Heart left ventricle (tissue), 16 donors: ENCODE results near the gene IREB2. TPM values are rescaled to one million over a fixed set of nuclear protein-coding genes. Genes with fewer than 3 reads are reported as not detected.

Experiments used
- ATAC-seq, 4 donors: fragments of 200-7000 bp; cut with Tn5 transposase; one replicate each; pipeline ENCODE4 v1.9.1; 2020 to 2022; ENCODE audit warnings: moderate library complexity in 4 of 4, mild to moderate bottlenecking in 3 of 4, moderate number of reproducible peaks in 1 of 4
- DNase-seq, 5 donors: peaks; one replicate each; pipeline ENCODE4 v3.0.0-alpha.2; 2020
- H3K27ac ChIP-seq, 12 donors: fragments of 200-600 bp; sonication (generic) in 4 of 12; one replicate each; pipeline versions ENCODE4 v1.5.0 to v1.8.0; 2016 to 2022; ENCODE audit warnings: mild to moderate bottlenecking in 2 of 12
- H3K27me3 ChIP-seq, 9 donors: fragments of 200-600 bp; sonication (generic) in 2 of 9; one replicate each; pipeline versions ENCODE4 v1.5.1 to v1.8.0; 2016 to 2022; ENCODE audit warnings: mild to moderate bottlenecking in 3 of 9
- H3K36me3 ChIP-seq, 9 donors: fragments of 200-600 bp; sonication (generic) in 2 of 9; one replicate each; pipeline versions ENCODE4 v1.5.0 to v1.8.0; 2018 to 2022; ENCODE audit warnings: mild to moderate bottlenecking in 2 of 9
- H3K4me1 ChIP-seq, 12 donors: fragments of 200-600 bp; sonication (generic) in 4 of 12; one replicate each; pipeline versions ENCODE4 v1.5.0 to v1.8.0; 2016 to 2022; ENCODE audit warnings: mild to moderate bottlenecking in 3 of 12
- H3K4me3 ChIP-seq, 12 donors: fragments of 200-600 bp; sonication (generic) in 4 of 12; one replicate each; pipeline versions ENCODE4 v1.5.0 to v1.8.0; 2017 to 2022; ENCODE audit warnings: mild to moderate bottlenecking in 9 of 12, moderate library complexity in 4 of 12
- H3K9me3 ChIP-seq, 12 donors: fragments of 200-600 bp; sonication (generic) in 4 of 12; one replicate each; pipeline versions ENCODE4 v1.5.0 to v1.8.0; 2016 to 2022; ENCODE audit warnings: mild to moderate bottlenecking in 1 of 12
- CTCF ChIP-seq, 12 donors: fragments of 200-600 bp; sonication (generic) in 4 of 12; IDR thresholded peaks; one replicate each; pipeline versions ENCODE4 v1.5.0 to v1.8.0; 2018 to 2022; ENCODE audit warnings: antibody characterized with exemption in 12 of 12, mild to moderate bottlenecking in 5 of 12
- POLR2A ChIP-seq, 2 donors: fragments of 450-650 bp; IDR thresholded peaks; one replicate each; pipeline ENCODE4 v1.6.1; 2017; ENCODE audit warnings: antibody characterized with exemption in 2 of 2, mild to moderate bottlenecking in 2 of 2, moderate library complexity in 2 of 2
- WGBS, 4 donors: extraction: QIAGEN DNeasy Blood & Tissue Kit in 2 of 4; methylation state at CpG; one replicate each; pipeline versions ENCODE4 v1.1.5 to v1.1.7; 2013 to 2018; 5-methylcytosine and 5-hydroxymethylcytosine counted together
- intact Hi-C, 10 donors: fragments of 100-400 bp; cut with DNase I; formaldehyde crosslinking; loops; one replicate each; pipeline versions ENCODE4 v1.11.1 to v1.14.2; 2022
- polyA plus RNA-seq, 2 donors: library from polyadenylated mRNA; stranded (reverse); fragments of 200-250 nt; gene quantifications; one replicate each; pipeline ENCODE4 v1.2.3, GENCODE V29; 2013
- total RNA-seq, 9 donors: library from RNA; depleted of rRNA in 2 of 9; stranded (reverse); fragments of >200 nt in 2 of 9; fragmentation: NEBNext Ultra II Directional in 3 of 9; extraction: Animal tissue kit (Norgen Biotek cat#: 25700) in 3 of 9; gene quantifications; one replicate each; pipeline versions ENCODE4 v1.1.0 to v1.2.4, GENCODE V29; 2016 to 2023
- donor health status: ischemic (EF 13 %, LVEDD 7.1; RV severe dilation, severe dysfunction).
- donor health status: healthy with polysubstance abuse.
- donor health status: DM: no; HTN: yes; CAD: no.
- donor health status: DM: no; HTN: no; CAD: no.
- donor health status: ischemic (EF 25% LVEDD 6.9; RV normal size, moderate dysfunction).
- donor health status: ischemic (EF 25% LVEDD 5.7; RV mildly dilated, moderate dysfunction).
- donor health status: healthy.
- donor health status: DM: yes; HTN: yes; CAD: no.
- donor health status: ischemic (EF 35%, LVEDD 5.7; RV mildly dilated, moderate dysfunction).
- donor health status: nonischemic (EF 11% LVEDD 7.7; RV severe dilation, severe dysfunction).
- donor health status: DM: yes; HTN: yes; CAD: no.
- donor health status: PGD.
- donor health status: ischemic (EF 29% LVEDD 5.4; RV normal size, mild dysfunction).
- donor health status: nonischemic (EF 23%, LVEDD 6.1; RV moderate dilation, normal function).

Gene IREB2
- total and polyA plus RNA-seq, 11 donors = 6.3 to 50.0 (median 29.5) TPM

GRCh38 chr15:78492872-78493271 is 54.9 kb downstream of the IREB2 start:
- Histone ChIP-seq H3K9me3 (no peaks in the 10 kb centered on the region), H3K27me3 (no peaks in the 10 kb centered on the region), H3K4me3 (no peak overlapping the region), H3K4me1 (peaks cover 0 to 9% (median 0%) of the 10 kb centered on the region in 12 donors), H3K36me3 (peaks cover 0 to 100% (median 100%) of the 10 kb centered on the region in 9 donors), H3K27ac (no peak overlapping the region)
- intact Hi-C loops = no loop called here
- 88 to 95% (median 90%) methylated on average over 1 of the region's 1 CpG for WGBS, 4 donors
- no peak for TF ChIP-seq POLR2A (IDR thresholded peaks at IDR 0.05)
- no peak for TF ChIP-seq CTCF (IDR thresholded peaks at IDR 0.05)
- no peak for DNase-seq
- ATAC-seq = no peak

GRCh38 chr15:78501857-78502256 is 63.8 kb downstream of the IREB2 start:
- ATAC-seq (no peak), DNase-seq (no peak)
- peaks cover 0 to 4% (median 0%) of the 10 kb centered on the region in 12 donors for H3K9me3 ChIP-seq
- H3K27me3 ChIP-seq = no peaks in the 10 kb centered on the region
- peaks cover 0 to 2% (median 0%) of the 10 kb centered on the region in 12 donors for H3K4me1 ChIP-seq
- H3K36me3 ChIP-seq = peaks cover 0 to 53% (median 45%) of the 10 kb centered on the region in 9 donors
- H3K4me3 ChIP-seq = no peak overlapping the region
- no peak overlapping the region for H3K27ac ChIP-seq
- TF ChIP-seq POLR2A (IDR thresholded peaks at IDR 0.05) (no peak), CTCF (IDR thresholded peaks at IDR 0.05) (no peak)
- intact Hi-C loops = no loop called here
- 74 to 99% (median 97%) methylated on average over 4 of the region's 4 CpGs for WGBS, 4 donors

- TF ChIP-seq CTCF (IDR thresholded peaks at IDR 0.05) (no peak), POLR2A (IDR thresholded peaks at IDR 0.05) (no peak)
- H3K9me3 ChIP-seq = peaks cover 0 to 4% (median 0%) of the 10 kb centered on the region in 12 donors
- H3K27ac ChIP-seq = no peak overlapping the region
- 93 to 99% (median 97%) methylated on average over 2 of the region's 2 CpGs for WGBS, 4 donors
- ATAC-seq = no peak
- no peak for DNase-seq
- intact Hi-C loops = no loop called here
- H3K27me3 ChIP-seq = peaks cover 0 to 4% (median 0%) of the 10 kb centered on the region in 9 donors
- no peak overlapping the region for H3K4me3 ChIP-seq
- H3K4me1 ChIP-seq = peaks cover 0 to 6% (median under 1%) of the 10 kb centered on the region in 12 donors
- H3K36me3 ChIP-seq = peaks cover 0 to 45% (median 37%) of the 10 kb centered on the region in 9 donors
Measured at GRCh38 chr15:78502641-78503040, 64.6 kb downstream of the IREB2 start.

- H3K4me3 ChIP-seq = peak within 1 kb of the TSS; percentile 64 to 95 (median 84)
- no peaks in the 10 kb centered on the region for H3K36me3 ChIP-seq
- no peaks in the 10 kb centered on the region for H3K9me3 ChIP-seq
- intact Hi-C loops = loop anchor here in 1 of 10 donors (1.0 kb wide), 1 partner anchor 33 kb away; the partner anchor contains the start of gene PSMA4
- H3K27ac ChIP-seq = peak within 1 kb of the TSS in 10 of 12 donors; percentile 7 to 76 (median 67)
- peaks cover 0 to 16% (median 7%) of the 10 kb centered on the region in 12 donors for H3K4me1 ChIP-seq
- DNase-seq = peak; percentile 91 to 93 (median 91)
- TF ChIP-seq CTCF (IDR thresholded peaks at IDR 0.05) (peak in 4 of 12 donors; percentile 11 to 22 (median 20)), POLR2A (IDR thresholded peaks at IDR 0.05) (peak in 1 of 2 donors; percentile 45)
- peak; percentile 97 to 98 (median 98) for ATAC-seq
- peaks cover 0 to 9% (median 0%) of the 10 kb centered on the region in 9 donors for H3K27me3 ChIP-seq
- 1 to 3% (median 1%) methylated on average over 37 to 63 of the region's 63 CpGs for WGBS, 4 donors
Measured at GRCh38 chr15:78506971-78507830, 69.2 kb downstream of the IREB2 start, which contains the start of gene HYKK. TSS of gene HYKK (plus strand) at chr15:78507577. CDS start at chr15:78513089, 5,512 bp downstream.
